Keratinocyte (primary cell): ENCODE measurements around the gene CFAP100. TPM values are rescaled to one million over a fixed set of nuclear protein-coding genes. Genes with fewer than 3 reads are reported as not detected.

Experiments used
- DNase-seq: peaks from one replicate; pipeline ENCODE4 v3.0.0-alpha.2; 2011; ENCODE audit warnings: low read depth, missing footprints, low spot score
- FAIRE-seq: peaks from 2 replicates; lab custom pipeline; 2011; peaks lifted over from hg19 to GRCh38; lab: Jason Lieb, UNC
- H2AFZ ChIP-seq: 2 replicates; pipeline ENCODE4 v1.6.0; 2012; ENCODE audit warnings: low read length, control low read depth, inconsistent platforms; ENCODE audit not compliant: control insufficient read depth
- H3K27ac ChIP-seq: 2 replicates; pipeline ENCODE4 v1.5.1; 2011; ENCODE audit warnings: low read length; ENCODE audit not compliant: control insufficient read depth, insufficient read depth
- H3K27me3 ChIP-seq: 3 replicates; pipeline ENCODE4 v1.6.0; 2011; ENCODE audit warnings: low read length; ENCODE audit not compliant: control insufficient read depth, insufficient read depth; ENCODE audit errors: extremely low read depth
- H3K36me3 ChIP-seq, 2 experiments: 2 replicates in 1 of 2; 3 replicates in 1 of 2; pipeline ENCODE4 v1.5.1; 2011; ENCODE audit warnings: low read length in 2 of 2, mild to moderate bottlenecking in 1 of 2; ENCODE audit not compliant: control insufficient read depth in 2 of 2, insufficient read depth in 2 of 2; ENCODE audit errors: extremely low read depth in 1 of 2
- H3K4me1 ChIP-seq: 3 replicates; pipeline ENCODE4 v1.5.1; 2011; ENCODE audit warnings: low read length; ENCODE audit not compliant: control insufficient read depth, insufficient read depth; ENCODE audit errors: extremely low read depth
- H3K4me2 ChIP-seq: 3 replicates; pipeline ENCODE4 v1.6.0; 2011; ENCODE audit warnings: low read depth, low read length; ENCODE audit not compliant: control insufficient read depth, insufficient read depth; ENCODE audit errors: extremely low read depth
- H3K4me3 ChIP-seq, 3 experiments: fragments of 200-600 bp in 1 of 3; sonication (generic) in 1 of 3; 2 replicates in 2 of 3; 3 replicates in 1 of 3; pipeline ENCODE4 v1.5.1; 2011 to 2016; ENCODE audit warnings: low read length in 3 of 3, mild to moderate bottlenecking in 3 of 3, control low read depth in 2 of 3, inconsistent platforms in 1 of 3, low read depth in 1 of 3, mixed read lengths in 1 of 3, mixed run types in 1 of 3, moderate library complexity in 1 of 3; ENCODE audit not compliant: control insufficient read depth in 2 of 3, insufficient read depth in 2 of 3; ENCODE audit errors: extremely low read depth in 1 of 3
- H3K79me2 ChIP-seq: 2 replicates; pipeline ENCODE4 v1.6.0; 2012; ENCODE audit warnings: low read length; ENCODE audit not compliant: control insufficient read depth, insufficient read depth
- H3K9ac ChIP-seq: 3 replicates; pipeline ENCODE4 v1.6.0; 2011; ENCODE audit warnings: low read length; ENCODE audit not compliant: control insufficient read depth, insufficient read depth; ENCODE audit errors: extremely low read depth
- H3K9me1 ChIP-seq: 3 replicates; pipeline ENCODE4 v1.6.0; 2011; ENCODE audit warnings: low read length; ENCODE audit not compliant: control insufficient read depth, insufficient read depth; ENCODE audit errors: extremely low read depth
- H3K9me3 ChIP-seq: 2 replicates; pipeline ENCODE4 v1.5.1; 2012; ENCODE audit warnings: low read depth, low read length; ENCODE audit not compliant: control insufficient read depth
- H4K20me1 ChIP-seq: 3 replicates; pipeline ENCODE4 v1.6.0; 2011; ENCODE audit warnings: low read length; ENCODE audit not compliant: control insufficient read depth, insufficient read depth; ENCODE audit errors: extremely low read depth
- CTCF ChIP-seq, 3 experiments: IDR thresholded peaks in 1 of 3; conservative IDR thresholded peaks in 1 of 3; optimal IDR thresholded peaks in 1 of 3; 2 replicates in 2 of 3; 3 replicates in 1 of 3; pipeline versions ENCODE3 to v1.5.1; 2011; ENCODE audit warnings: low read length in 3 of 3, mild to moderate bottlenecking in 3 of 3, moderate library complexity in 2 of 3, control low read depth in 1 of 3, inconsistent platforms in 1 of 3; ENCODE audit not compliant: insufficient read depth in 2 of 3; ENCODE audit errors: extremely low read depth in 1 of 3
- EZH2 ChIP-seq: IDR thresholded peaks from one replicate; pipeline ENCODE4 v1.6.1; 2012; ENCODE audit warnings: inconsistent platforms, mild to moderate bottlenecking, low read length, moderate library complexity
- dilution Hi-C: fragments of 300-500 bp; cut with MboI; formaldehyde crosslinking; loops from one replicate; pipeline ENCODE4 v1.7.0; 2020; ENCODE audit warnings: low sequenced_read_pairs; ENCODE audit not compliant: extremely low pct_ligation_motif_present
- polyA plus RNA-seq, 5 experiments: library from polyadenylated mRNA; depleted of rRNA in 3 of 5; stranded (reverse) in 3 of 5; stranded (forward) in 1 of 5; unstranded in 1 of 5; fragments of >200 nt; gene quantifications; 1 replicate in 1 of 5; 2 replicates in 3 of 5; 3 replicates in 1 of 5; pipeline versions ENCODE4 v1.2.1 to v1.2.3, GENCODE V29; 2011 to 2012; ENCODE audit warnings: missing spikeins in 2 of 5, low read depth in 1 of 5, low replicate concordance in 1 of 5

The CFAP100 gene
- polyA plus RNA-seq, 1 donor (not counting 4 experiments of a cell fraction or from before 2014, with no cell fraction given) = not detected

GRCh38 chr3:126477061-126477380 lies 82.3 kb downstream of the CFAP100 start:
- H3K9me1 ChIP-seq = peaks cover 10% of the 10 kb centered on the region
- no peak overlapping the region for H2AFZ ChIP-seq
- H3K4me3 ChIP-seq = no peak overlapping the region
- peaks cover 28% of the 10 kb centered on the region for H3K4me1 ChIP-seq
- TF ChIP-seq EZH2 = no peak
- no peak for TF ChIP-seq CTCF (optimal IDR thresholded peaks at IDR 0.05 in 1 of 3, IDR thresholded peaks at IDR 0.05 in 1 of 3, conservative IDR thresholded peaks at IDR 0.05 in 1 of 3; ENCODE audit: extremely low read depth in 1 of 3, insufficient read depth in 2 of 3, low read length in 3 of 3)
- peaks cover 0 to 3% of the 10 kb centered on the region in 2 experiments for H3K36me3 ChIP-seq
- H3K9ac ChIP-seq = no peak overlapping the region
- FAIRE-seq (no peak), DNase-seq (no peak)
- no peak overlapping the region for H3K27ac ChIP-seq
- no peak overlapping the region for H3K4me2 ChIP-seq
- H3K9me3 ChIP-seq = no peaks in the 10 kb centered on the region
- H4K20me1 ChIP-seq = peaks cover 19% of the 10 kb centered on the region
- no peaks in the 10 kb centered on the region for H3K27me3 ChIP-seq
- dilution Hi-C loops = no loop called here
- H3K79me2 ChIP-seq = peaks cover 26% of the 10 kb centered on the region

GRCh38 chr3:126478581-126479310 lies 84.0 kb downstream of the CFAP100 start:
- Histone ChIP-seq H3K79me2 (peaks cover 12% of the 10 kb centered on the region), H2AFZ (no peak overlapping the region), H3K27ac (no peak overlapping the region), H3K9me3 (no peaks in the 10 kb centered on the region), H4K20me1 (peaks cover 4% of the 10 kb centered on the region), H3K9ac (no peak overlapping the region), H3K36me3 (no peaks in the 10 kb centered on the region), H3K4me2 (no peak overlapping the region), H3K9me1 (peaks cover under 1% of the 10 kb centered on the region), H3K4me3 (no peak overlapping the region), H3K27me3 (no peaks in the 10 kb centered on the region), H3K4me1 (peaks cover 11% of the 10 kb centered on the region)
- DNase-seq (no peak), FAIRE-seq (no peak)
- TF ChIP-seq EZH2 (no peak), CTCF (optimal IDR thresholded peaks at IDR 0.05 in 1 of 3, IDR thresholded peaks at IDR 0.05 in 1 of 3, conservative IDR thresholded peaks at IDR 0.05 in 1 of 3; ENCODE audit: extremely low read depth in 1 of 3, insufficient read depth in 2 of 3, low read length in 3 of 3) (no peak)
- dilution Hi-C loops = no loop called here
